A549 (cell line): Measurements from ENCODE around the gene ECT2.

Experiments
- JUN ChIP-seq, 2 experiments: fragments of >200 bp; sonication (Bioruptor Twin); formaldehyde crosslinking; IDR thresholded peaks; 2 replicates in 1 of 2; 3 replicates in 1 of 2; pipeline ENCODE4 v1.6.1; 2016 to 2017
- POLR2A ChIP-seq: IDR thresholded peaks from 2 replicates; pipeline ENCODE4 v1.6.1; 2012; ENCODE audit warnings: mild to moderate bottlenecking, low read length
- RAD21 ChIP-seq, 2 experiments: fragments of >200 bp in 1 of 2; sonication (Bioruptor Twin) in 1 of 2; formaldehyde crosslinking in 1 of 2; IDR thresholded peaks in 1 of 2; conservative IDR thresholded peaks in 1 of 2; 2 replicates in 1 of 2; 3 replicates in 1 of 2; pipeline ENCODE4 v1.6.1; 2012 to 2018; ENCODE audit warnings: inconsistent platforms in 1 of 2
- TF ChIP-seq, protein P1 (sequence below): fragments of 250-450 bp; sonication (Bioruptor Pico); IDR thresholded peaks from 2 replicates; pipeline ENCODE4 v1.5.0; 2021; ENCODE audit warnings: mild to moderate bottlenecking, moderate library complexity, borderline replicate concordance
- TF ChIP-seq, protein P2 (sequence below): fragments of >200 bp; sonication (Bioruptor Twin); formaldehyde crosslinking; IDR thresholded peaks from 3 replicates; pipeline ENCODE4 v1.5.1; 2016

DNA sequence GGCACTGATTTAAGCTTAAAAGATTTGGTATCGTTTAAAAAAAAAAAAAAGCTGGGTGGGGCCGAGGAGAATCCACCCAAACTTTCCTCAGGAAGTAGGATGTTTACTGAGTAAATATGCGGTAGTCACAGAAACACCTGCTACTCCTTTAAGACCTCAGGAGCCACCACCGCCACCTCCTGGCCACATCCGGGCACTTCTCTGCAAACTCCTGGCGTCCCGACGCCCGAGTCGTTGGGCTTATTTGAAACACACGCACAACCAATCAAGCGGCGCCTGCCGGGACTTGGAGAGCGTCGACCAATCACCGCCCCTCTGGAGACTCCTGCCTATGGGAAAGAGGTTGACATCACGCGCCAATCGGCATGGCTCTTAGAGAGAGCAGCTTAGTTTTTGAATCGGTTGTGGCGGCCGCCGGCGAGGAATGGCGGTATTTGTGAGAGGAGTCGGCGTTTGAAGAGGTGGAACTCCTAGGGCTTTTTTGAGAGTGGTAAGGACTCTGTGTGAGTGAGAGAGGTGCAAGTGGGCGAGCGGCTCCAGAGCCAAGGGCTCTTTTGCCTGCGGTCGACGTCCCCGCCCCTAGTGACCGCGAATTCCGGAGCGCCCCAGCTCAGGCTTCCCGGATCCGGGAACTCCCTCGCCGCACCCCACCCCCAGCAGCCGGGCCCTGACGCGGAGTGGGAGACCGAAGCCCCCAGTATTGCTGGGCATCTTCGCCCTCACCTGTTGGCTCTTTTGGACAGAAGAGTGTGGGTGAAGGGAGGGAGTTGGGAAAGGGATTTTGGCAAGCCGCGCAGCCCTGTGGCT lies at the start of gene ECT2:
- TF ChIP-seq JUN (IDR thresholded peaks at IDR 0.05) (peak in 1 of 2 experiments; percentile 78; a peak in 3 of 5 replicates), POLR2A (peak; percentile 45), RAD21 (conservative IDR thresholded peaks at IDR 0.05 in 1 of 2, IDR thresholded peaks at IDR 0.05 in 1 of 2) (peak; percentile 73 to 86)
- TF ChIP-seq, protein P1, sequence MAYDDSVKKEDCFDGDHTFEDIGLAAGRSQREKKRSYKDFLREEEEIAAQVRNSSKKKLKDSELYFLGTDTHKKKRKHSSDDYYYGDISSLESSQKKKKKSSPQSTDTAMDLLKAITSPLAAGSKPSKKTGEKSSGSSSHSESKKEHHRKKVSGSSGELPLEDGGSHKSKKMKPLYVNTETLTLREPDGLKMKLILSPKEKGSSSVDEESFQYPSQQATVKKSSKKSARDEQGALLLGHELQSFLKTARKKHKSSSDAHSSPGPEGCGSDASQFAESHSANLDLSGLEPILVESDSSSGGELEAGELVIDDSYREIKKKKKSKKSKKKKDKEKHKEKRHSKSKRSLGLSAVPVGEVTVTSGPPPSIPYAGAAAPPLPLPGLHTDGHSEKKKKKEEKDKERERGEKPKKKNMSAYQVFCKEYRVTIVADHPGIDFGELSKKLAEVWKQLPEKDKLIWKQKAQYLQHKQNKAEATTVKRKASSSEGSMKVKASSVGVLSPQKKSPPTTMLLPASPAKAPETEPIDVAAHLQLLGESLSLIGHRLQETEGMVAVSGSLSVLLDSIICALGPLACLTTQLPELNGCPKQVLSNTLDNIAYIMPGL: no peak
- TF ChIP-seq, protein P2, sequence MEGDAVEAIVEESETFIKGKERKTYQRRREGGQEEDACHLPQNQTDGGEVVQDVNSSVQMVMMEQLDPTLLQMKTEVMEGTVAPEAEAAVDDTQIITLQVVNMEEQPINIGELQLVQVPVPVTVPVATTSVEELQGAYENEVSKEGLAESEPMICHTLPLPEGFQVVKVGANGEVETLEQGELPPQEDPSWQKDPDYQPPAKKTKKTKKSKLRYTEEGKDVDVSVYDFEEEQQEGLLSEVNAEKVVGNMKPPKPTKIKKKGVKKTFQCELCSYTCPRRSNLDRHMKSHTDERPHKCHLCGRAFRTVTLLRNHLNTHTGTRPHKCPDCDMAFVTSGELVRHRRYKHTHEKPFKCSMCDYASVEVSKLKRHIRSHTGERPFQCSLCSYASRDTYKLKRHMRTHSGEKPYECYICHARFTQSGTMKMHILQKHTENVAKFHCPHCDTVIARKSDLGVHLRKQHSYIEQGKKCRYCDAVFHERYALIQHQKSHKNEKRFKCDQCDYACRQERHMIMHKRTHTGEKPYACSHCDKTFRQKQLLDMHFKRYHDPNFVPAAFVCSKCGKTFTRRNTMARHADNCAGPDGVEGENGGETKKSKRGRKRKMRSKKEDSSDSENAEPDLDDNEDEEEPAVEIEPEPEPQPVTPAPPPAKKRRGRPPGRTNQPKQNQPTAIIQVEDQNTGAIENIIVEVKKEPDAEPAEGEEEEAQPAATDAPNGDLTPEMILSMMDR: peak; percentile 70
